Right ventricle myocardium superior (tissue), 1 donor: ENCODE data around the gene FLRT1. TPM values are rescaled to one million over a fixed set of nuclear protein-coding genes. Genes with fewer than 3 reads are reported as not detected.

Experiments used
- ATAC-seq: fragments of 200-7000 bp; cut with Tn5 transposase; one replicate; pipeline ENCODE4 v1.9.1; 2020; ENCODE audit warnings: mild to moderate bottlenecking; ENCODE audit not compliant: poor library complexity
- DNase-seq: peaks from one replicate; pipeline ENCODE4 v3.0.0-alpha.2; 2020
- intact Hi-C: fragments of 100-400 bp; cut with DNase I; formaldehyde crosslinking; loops from one replicate; pipeline ENCODE4 v1.11.2; 2022
- total RNA-seq: library from RNA; stranded (reverse); fragmentation: NEBNext Ultra II Directional; extraction: Animal tissue kit (Norgen Biotek cat#: 25700); gene quantifications from one replicate; pipeline ENCODE4 v1.2.1, GENCODE V29; 2021
- donor health status: DM: no; HTN: yes; CAD: no; lungs with severe emphysema.

The FLRT1 gene
- total RNA-seq, 1 donor from 2014 or later, result 0.35 TPM

GRCh38 chr11:64004590-64004984 lies 31.1 kb upstream of the FLRT1 start:
- DNase-seq (no peak), ATAC-seq (no peak)
- intact Hi-C loops, result no loop called here

- ATAC-seq (no peak), DNase-seq (no peak)
- intact Hi-C loops, result no loop called here
Observed at GRCh38 chr11:64005691-64006090, 30.0 kb upstream of the FLRT1 start.

- DNase-seq, result no peak
- ATAC-seq, result no peak
- intact Hi-C loops, result no loop called here
Observed at GRCh38 chr11:64006398-64006797, 29.3 kb upstream of the FLRT1 start.

GRCh38 chr11:64007160-64007628 lies 28.5 kb upstream of the FLRT1 start:
- DNase-seq, result peak; percentile 63
- intact Hi-C loops, result no loop called here

GRCh38 chr11:64007629-64008282 lies 28.0 kb upstream of the FLRT1 start:
- ATAC-seq (peak; percentile 93), DNase-seq (peak; percentile 92)
- intact Hi-C loops, result no loop called here

More at GRCh38 chr11:64007160-64007628, 28.5 kb upstream of the FLRT1 start:
- peak; percentile 45 for ATAC-seq

GRCh38 chr11:64008283-64008913 lies 27.3 kb upstream of the FLRT1 start:
- intact Hi-C loops, result no loop called here
- DNase-seq (no peak), ATAC-seq (no peak)

- no peak for DNase-seq
Observed at GRCh38 chr11:64008914-64009633, 26.7 kb upstream of the FLRT1 start.

GRCh38 chr11:64009710-64010109 lies 26.0 kb upstream of the FLRT1 start:
- DNase-seq (no peak), ATAC-seq (no peak)
- intact Hi-C loops, result no loop called here

More at GRCh38 chr11:64008914-64009633, 26.7 kb upstream of the FLRT1 start:
- intact Hi-C loops, result no loop called here
- no peak for ATAC-seq

- DNase-seq (no peak), ATAC-seq (no peak)
- intact Hi-C loops, result no loop called here
Observed at GRCh38 chr11:64010783-64011182, 24.9 kb upstream of the FLRT1 start.

- ATAC-seq (no peak), DNase-seq (no peak)
- intact Hi-C loops, result no loop called here
Observed at GRCh38 chr11:64011371-64011770, 24.4 kb upstream of the FLRT1 start.

GRCh38 chr11:64013141-64013896 lies 22.4 kb upstream of the FLRT1 start:
- ATAC-seq (no peak), DNase-seq (no peak)
- intact Hi-C loops, result no loop called here

- intact Hi-C loops, result no loop called here
- DNase-seq, result no peak
- no peak for ATAC-seq
Observed at GRCh38 chr11:64014356-64014755, 21.4 kb upstream of the FLRT1 start.

- ATAC-seq (no peak), DNase-seq (no peak)
- intact Hi-C loops, result no loop called here
Observed at GRCh38 chr11:64015510-64015909, 20.2 kb upstream of the FLRT1 start.

GRCh38 chr11:64015935-64016845 lies 19.5 kb upstream of the FLRT1 start:
- no peak for DNase-seq
- intact Hi-C loops, result no loop called here
- no peak for ATAC-seq

- ATAC-seq, result no peak
- intact Hi-C loops, result no loop called here
Observed at GRCh38 chr11:64017945-64018224, 17.8 kb upstream of the FLRT1 start.

GRCh38 chr11:64018310-64018709 lies 17.4 kb upstream of the FLRT1 start:
- peak; percentile 12 for ATAC-seq
- no peak for DNase-seq
- intact Hi-C loops, result no loop called here

More at GRCh38 chr11:64017945-64018224, 17.8 kb upstream of the FLRT1 start:
- DNase-seq, result no peak

- ATAC-seq, result peak; percentile 60
- intact Hi-C loops, result no loop called here
- peak; percentile 70 for DNase-seq
Observed at GRCh38 chr11:64019106-64020037, 16.4 kb upstream of the FLRT1 start.
